OCI-LY1 (cell line): Measurements from ENCODE around the gene YIPF1.

Experiments
- EZH2 ChIP-seq: fragments of 200-600 bp; sonication (generic), shearing (Covaris generic); IDR thresholded peaks from 2 replicates; pipeline ENCODE4 v1.8.0; 2017; ENCODE audit warnings: borderline replicate concordance, mixed run types, mild to moderate bottlenecking, antibody characterized with exemption, low read length, moderate library complexity, mixed read lengths
- TF ChIP-seq, protein P1 (sequence below): fragments of 200-600 bp; sonication (generic), shearing (Covaris generic); IDR thresholded peaks from 2 replicates; pipeline ENCODE4 v1.5.1; 2017; ENCODE audit warnings: mild to moderate bottlenecking, antibody characterized with exemption, low read length, moderate library complexity, mixed read lengths

DNA sequence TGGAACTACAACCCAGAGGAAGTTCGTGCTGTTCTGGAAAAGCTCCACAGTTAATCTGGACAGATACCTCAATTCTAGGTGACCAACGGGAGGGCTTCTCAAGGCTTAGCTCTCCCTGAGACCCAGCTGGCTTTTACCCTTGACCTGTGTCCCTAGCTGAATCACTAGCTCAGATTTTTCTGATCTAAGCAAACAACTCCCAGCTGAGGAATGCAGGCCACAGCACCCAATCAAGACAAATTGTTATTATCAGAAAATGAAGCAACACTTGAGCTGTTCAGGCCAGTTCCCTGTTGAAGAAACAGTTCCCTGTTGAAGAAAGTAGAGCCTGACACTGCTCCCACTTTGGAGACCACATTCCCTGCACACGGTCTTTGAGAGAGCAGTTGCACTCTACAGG is 20.3 kb upstream of the YIPF1 start:
- TF ChIP-seq, protein P1, sequence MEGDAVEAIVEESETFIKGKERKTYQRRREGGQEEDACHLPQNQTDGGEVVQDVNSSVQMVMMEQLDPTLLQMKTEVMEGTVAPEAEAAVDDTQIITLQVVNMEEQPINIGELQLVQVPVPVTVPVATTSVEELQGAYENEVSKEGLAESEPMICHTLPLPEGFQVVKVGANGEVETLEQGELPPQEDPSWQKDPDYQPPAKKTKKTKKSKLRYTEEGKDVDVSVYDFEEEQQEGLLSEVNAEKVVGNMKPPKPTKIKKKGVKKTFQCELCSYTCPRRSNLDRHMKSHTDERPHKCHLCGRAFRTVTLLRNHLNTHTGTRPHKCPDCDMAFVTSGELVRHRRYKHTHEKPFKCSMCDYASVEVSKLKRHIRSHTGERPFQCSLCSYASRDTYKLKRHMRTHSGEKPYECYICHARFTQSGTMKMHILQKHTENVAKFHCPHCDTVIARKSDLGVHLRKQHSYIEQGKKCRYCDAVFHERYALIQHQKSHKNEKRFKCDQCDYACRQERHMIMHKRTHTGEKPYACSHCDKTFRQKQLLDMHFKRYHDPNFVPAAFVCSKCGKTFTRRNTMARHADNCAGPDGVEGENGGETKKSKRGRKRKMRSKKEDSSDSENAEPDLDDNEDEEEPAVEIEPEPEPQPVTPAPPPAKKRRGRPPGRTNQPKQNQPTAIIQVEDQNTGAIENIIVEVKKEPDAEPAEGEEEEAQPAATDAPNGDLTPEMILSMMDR, result no peak
- no peak for TF ChIP-seq EZH2
